Measurements from ENCODE around the gene DIPK1B.
A peak's percentile ranks its signal among the peaks of the same experiment; 100 is the strongest.

Gene DIPK1B

GRCh38 chr9:136673088-136673974 is 39.0 kb upstream of the DIPK1B start:
- DNase-seq (ENCODE audit: low spot score), result no peak

- no peak for DNase-seq (ENCODE audit: low spot score)
Measured at GRCh38 chr9:136673975-136674785, 38.2 kb upstream of the DIPK1B start.

DNA sequence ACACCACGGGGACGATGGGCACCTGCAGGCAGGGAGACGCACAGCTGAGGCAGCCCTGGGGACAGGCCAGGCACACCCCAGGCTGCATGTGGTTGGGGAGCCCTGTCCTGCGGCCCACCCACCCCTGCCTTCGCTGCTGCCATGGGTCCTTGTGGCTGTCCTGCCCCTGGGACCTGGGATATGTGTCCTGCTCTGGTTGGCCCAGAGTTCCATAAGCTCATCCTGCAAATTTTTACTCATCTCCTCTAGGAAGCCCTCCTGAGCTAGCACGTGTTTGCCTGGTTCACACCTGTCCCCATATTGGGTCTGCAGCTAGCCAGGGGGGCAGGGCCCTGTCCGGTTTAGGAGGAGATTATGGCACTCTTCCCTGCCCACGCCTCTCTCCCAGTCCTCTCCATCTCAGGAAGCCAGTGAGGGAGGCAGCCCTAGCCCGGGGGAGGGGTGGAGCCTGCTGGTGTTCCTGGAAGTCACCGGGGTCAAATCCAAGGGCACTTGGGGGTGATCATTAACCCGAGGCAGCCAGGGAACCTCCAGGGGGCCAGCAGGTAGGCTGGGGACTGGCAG is 37.5 kb upstream of the DIPK1B start:
- no peak for DNase-seq (ENCODE audit: low spot score)

- DNase-seq (ENCODE audit: low spot score), result no peak
Measured at GRCh38 chr9:136675477-136676296, 36.7 kb upstream of the DIPK1B start.

- no peak for DNase-seq (ENCODE audit: low spot score)
Measured at GRCh38 chr9:136676297-136676794, 36.0 kb upstream of the DIPK1B start.

DNA sequence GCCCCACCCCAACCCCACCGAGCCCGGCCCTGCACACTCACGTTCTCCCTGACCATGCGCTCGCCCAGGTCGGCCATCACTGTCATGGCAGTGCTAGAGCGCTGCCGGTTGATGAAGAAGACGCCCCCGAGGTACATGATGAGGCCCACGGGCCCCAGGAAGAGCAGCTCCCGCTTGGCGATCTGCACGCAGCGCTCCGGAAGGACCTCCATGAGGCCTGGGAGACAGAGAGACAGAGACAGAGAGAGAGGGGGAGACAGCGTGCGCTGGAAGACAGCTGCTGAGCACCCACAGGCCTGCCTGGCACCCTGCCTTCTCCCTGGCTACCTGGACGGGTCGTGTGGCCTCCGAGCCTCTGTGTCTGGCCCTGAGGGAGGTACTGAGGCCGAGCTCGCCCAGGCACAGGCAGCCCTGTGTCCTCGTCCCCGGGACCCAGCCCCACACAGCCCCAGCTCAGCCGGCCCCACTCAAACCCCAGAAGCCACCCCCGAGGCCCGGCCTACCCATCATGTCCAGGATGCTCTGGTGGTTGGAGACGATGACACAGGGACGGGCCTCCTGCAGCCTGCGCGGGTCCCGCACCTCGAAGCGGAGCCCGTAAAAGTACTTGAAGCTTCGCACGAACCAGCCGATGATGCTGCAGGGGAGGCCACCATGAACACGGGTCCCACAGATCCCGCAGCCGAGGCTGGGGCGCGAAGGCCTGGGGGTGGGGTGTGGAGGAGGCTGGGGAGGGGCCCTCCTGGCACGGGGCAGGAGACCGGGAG is 35.3 kb upstream of the DIPK1B start:
- DNase-seq (ENCODE audit: low spot score), result no peak

GRCh38 chr9:136678034-136678433 is 34.3 kb upstream of the DIPK1B start:
- DNase-seq (ENCODE audit: low spot score), result no peak

- no peak for DNase-seq (ENCODE audit: low spot score)
Measured at GRCh38 chr9:136678624-136679023, 33.7 kb upstream of the DIPK1B start.

DNA sequence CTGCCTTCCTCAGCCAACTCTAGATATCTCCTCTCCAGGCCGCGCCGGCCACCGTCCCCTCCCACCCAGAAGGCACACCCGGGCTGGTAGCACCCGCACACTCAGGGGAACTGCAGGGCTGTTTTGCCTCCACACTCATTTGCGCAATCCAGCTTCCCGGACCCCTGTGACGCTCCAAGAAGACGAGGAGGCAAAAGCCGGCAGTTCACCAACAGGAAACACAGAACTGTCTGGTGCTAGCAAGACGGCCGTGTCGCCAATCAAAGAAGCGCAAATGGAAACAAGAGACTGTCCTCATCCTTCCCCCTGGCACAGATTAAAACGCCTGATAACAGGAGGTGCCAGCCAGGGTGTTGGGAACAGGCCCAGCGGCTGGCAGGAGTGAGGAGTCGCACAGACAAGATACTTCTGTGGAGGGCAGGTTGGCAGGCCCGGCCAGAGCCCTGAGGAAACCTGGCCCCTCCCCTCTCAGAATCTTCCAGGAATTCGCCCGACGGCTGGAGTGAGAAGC is 32.9 kb upstream of the DIPK1B start:
- no peak for DNase-seq (ENCODE audit: low spot score)

GRCh38 chr9:136681029-136681428 is 31.3 kb upstream of the DIPK1B start:
- DNase-seq (ENCODE audit: low spot score), result no peak

DNA sequence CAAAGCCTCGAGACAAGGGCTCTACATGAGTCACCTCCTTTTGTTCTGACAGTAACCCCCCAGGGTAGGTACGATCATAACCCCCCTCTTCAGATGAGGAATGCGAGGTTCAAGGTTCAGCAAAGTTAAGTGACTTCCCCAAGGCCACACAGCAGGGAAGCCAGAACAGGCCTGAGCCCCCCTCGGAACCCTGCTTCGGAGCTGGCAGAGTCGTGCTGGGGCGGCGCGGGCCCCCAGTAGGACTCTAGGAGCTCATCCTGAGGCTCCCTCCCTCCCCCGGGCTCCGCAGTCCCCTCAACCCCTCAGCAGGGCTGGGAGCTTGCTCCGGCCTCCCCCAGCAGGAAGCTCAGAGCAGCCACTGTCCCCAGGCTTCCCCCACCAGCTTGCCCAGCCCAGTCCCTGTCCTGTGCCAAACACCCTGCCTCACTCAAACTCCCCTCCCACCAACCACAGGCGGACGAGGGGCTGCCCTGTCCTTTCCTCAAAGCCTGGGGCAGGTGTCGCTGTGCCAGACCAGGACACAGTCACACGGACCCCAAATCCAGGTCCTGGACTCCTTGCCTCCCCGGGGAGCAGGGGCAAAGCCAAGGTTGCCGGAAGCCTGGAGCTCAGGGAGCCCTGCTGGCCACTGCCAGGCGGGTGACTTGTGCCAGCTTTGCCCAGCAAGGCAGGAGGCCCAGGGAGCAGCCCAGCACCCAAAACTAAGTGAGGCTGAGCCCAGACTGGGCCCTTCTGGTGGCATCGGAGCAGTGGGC is 30.2 kb upstream of the DIPK1B start:
- no peak for DNase-seq (ENCODE audit: low spot score)

GRCh38 chr9:136682710-136683109 is 29.7 kb upstream of the DIPK1B start:
- no peak for DNase-seq (ENCODE audit: low spot score)

GRCh38 chr9:136683173-136683745 is 29.1 kb upstream of the DIPK1B start:
- no peak for DNase-seq (ENCODE audit: low spot score)

GRCh38 chr9:136683755-136684154 is 28.6 kb upstream of the DIPK1B start:
- no peak for DNase-seq (ENCODE audit: low spot score)

DNA sequence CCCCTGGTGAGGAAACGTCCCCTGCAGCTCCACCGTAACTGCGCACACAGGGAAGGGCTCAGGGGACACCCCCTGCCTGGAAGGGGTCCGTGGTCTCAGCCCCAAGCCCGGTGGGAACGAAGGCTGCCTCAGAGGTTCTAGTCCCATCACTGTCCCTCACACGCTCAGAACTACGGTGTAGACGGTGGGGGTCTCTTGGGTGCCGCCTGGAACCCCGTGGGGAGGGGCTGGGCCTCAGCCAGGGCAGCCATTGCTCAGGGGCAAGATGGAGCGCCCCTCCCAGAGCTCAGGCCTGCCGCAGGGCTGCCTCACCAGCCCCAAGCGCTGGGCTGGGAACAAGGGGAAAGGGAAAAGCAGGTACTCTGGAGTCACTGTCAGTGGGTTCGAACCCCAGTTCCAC is 28.0 kb upstream of the DIPK1B start:
- no peak for DNase-seq (ENCODE audit: low spot score)

- DNase-seq (ENCODE audit: low spot score), result no peak
Measured at GRCh38 chr9:136684799-136685198, 27.6 kb upstream of the DIPK1B start.

DNA sequence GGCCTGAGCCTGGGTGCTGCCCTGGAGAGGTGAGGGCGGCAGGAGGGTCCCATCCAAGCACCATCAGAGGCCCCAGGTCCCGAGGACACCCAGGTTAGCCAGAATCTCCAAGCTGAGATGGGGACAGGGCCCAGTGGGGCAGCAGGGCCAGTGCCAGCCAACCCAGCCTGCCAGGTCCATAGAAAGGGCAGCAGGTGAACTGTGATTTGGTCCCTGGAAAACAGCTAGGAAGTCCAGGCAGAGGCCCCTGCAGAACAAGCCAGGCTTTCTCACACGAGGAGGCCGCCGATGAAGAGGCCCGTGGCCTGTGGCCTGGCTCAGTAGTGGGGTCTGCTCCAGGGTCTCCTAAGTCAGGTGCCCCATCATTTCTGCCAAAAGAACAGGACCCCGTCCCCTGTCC is 27.2 kb upstream of the DIPK1B start:
- DNase-seq (ENCODE audit: low spot score), result no peak

DNA sequence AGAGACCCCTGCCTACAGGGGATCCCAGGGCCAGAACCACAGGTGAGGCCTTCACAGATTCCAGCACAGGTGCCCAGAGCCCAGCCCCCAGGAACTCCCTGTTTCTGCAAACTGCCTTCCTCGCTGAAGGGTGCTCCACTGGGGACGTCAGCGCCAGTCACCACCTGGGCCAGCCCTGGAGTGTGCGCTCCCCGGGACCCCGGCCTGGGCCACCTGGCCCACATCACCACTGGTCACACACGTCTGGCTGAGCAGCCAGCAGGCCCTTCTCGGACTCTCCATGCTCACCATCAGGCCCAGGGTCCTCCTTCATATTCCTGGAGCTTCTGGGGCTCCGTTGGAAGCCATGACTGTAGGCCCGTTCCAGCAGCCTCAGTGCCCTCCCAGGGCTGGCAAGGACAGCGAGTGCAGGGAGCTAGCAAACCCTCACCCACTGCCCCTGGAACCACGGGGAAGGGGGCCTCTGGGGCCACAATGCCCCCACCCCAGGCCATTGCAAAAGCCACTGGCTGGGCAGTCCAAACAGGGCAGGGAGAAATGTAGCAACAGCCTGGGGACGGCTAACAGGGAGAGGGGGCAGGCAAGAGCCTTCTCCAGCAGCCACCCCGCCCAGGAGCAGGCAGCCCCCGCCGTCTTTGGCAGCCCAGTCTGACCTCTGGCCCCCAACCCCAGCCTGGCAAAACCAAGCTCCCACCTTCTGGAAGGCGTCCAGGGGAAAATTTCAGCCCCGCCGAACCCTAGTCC is 26.4 kb upstream of the DIPK1B start:
- peak; percentile 80 for DNase-seq (ENCODE audit: low spot score)

DNA sequence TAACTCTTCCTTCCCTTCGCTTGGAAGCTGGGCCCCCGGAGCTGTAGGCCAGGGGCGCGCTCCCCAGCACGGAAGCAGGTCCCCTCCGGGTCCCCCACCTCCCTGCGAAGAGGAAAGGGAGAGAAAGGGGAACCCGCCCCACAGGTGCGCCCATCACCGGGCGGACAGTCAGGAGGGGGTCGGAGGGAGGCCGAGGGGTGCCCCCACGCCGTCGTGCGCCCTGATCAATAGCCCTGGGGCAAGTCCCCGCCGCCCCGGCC is 25.9 kb upstream of the DIPK1B start:
- no peak for DNase-seq (ENCODE audit: low spot score)

Data from GM03348 (cell line).